Neural cell (in vitro differentiated cells): ENCODE results near the gene UBE3A.

Source experiments
- EP300 ChIP-seq: fragments of 450-650 bp; conservative IDR thresholded peaks from 2 replicates; pipeline ENCODE4 v1.6.1; 2014; ENCODE audit warnings: antibody characterized with exemption, mild to moderate bottlenecking, moderate library complexity; ENCODE audit not compliant: poor library complexity, severe bottlenecking
- TAF1 ChIP-seq: IDR thresholded peaks from 2 replicates; pipeline ENCODE4 v1.6.1; 2012; ENCODE audit warnings: low read depth

- no peak for TF ChIP-seq TAF1
- no peak for TF ChIP-seq EP300
Measured at GRCh38 chr15:25445412-25445811, 6.6 kb upstream of the UBE3A start.
